ENCODE results near the gene TMCO4.
"Not testable (repeated sequence)": the region's sequence is repeated elsewhere in the genome, so short reads cannot be mapped to it uniquely, and the experiment has no call there.

Gene TMCO4

GRCh38 chr1:19643121-19643520 lies 156.6 kb downstream of the TMCO4 start:
- FAIRE-seq (no peak), DNase-seq (ENCODE audit: insufficient read length, low spot score) (no peak)
- TF ChIP-seq CTCF (IDR thresholded peaks at IDR 0.05; ENCODE audit: insufficient read depth, missing control alignments) = no peak

- DNase-seq (ENCODE audit: insufficient read length, low spot score) (no peak), FAIRE-seq (no peak)
- TF ChIP-seq CTCF (IDR thresholded peaks at IDR 0.05; ENCODE audit: insufficient read depth, missing control alignments) = no peak
Observed at GRCh38 chr1:19640363-19641316, 159.1 kb downstream of the TMCO4 start.

- FAIRE-seq (no peak), DNase-seq (ENCODE audit: insufficient read length, low spot score) (no peak)
- no peak for TF ChIP-seq CTCF (IDR thresholded peaks at IDR 0.05; ENCODE audit: insufficient read depth, missing control alignments)
Observed at GRCh38 chr1:19639999-19640362, 159.7 kb downstream of the TMCO4 start.

- not testable (repeated sequence) for DNase-seq (ENCODE audit: insufficient read length, low spot score); FAIRE-seq
Observed at GRCh38 chr1:19639228-19639627, 160.5 kb downstream of the TMCO4 start.

- no peak for TF ChIP-seq CTCF (IDR thresholded peaks at IDR 0.05; ENCODE audit: insufficient read depth, missing control alignments)
- FAIRE-seq = no peak
Observed at GRCh38 chr1:19637606-19638005, 162.1 kb downstream of the TMCO4 start.

GRCh38 chr1:19636749-19637148 lies 163.0 kb downstream of the TMCO4 start:
- not testable (repeated sequence) for DNase-seq (ENCODE audit: insufficient read length, low spot score); FAIRE-seq

More at GRCh38 chr1:19637606-19638005, 162.1 kb downstream of the TMCO4 start:
- no peak for DNase-seq (ENCODE audit: insufficient read length, low spot score)

- TF ChIP-seq CTCF (IDR thresholded peaks at IDR 0.05; ENCODE audit: insufficient read depth, missing control alignments) = no peak
- FAIRE-seq = no peak
- DNase-seq (ENCODE audit: insufficient read length, low spot score) = no peak
Observed at GRCh38 chr1:19636065-19636464, 163.7 kb downstream of the TMCO4 start.

- no peak for DNase-seq (ENCODE audit: insufficient read length, low spot score)
- FAIRE-seq = no peak
- no peak for TF ChIP-seq CTCF (IDR thresholded peaks at IDR 0.05; ENCODE audit: insufficient read depth, missing control alignments)
Observed at GRCh38 chr1:19635646-19636045, 164.1 kb downstream of the TMCO4 start.

- not testable (repeated sequence) for FAIRE-seq; DNase-seq (ENCODE audit: insufficient read length, low spot score)
Observed at GRCh38 chr1:19635064-19635463, 164.7 kb downstream of the TMCO4 start.

Measured in D721Med (cell line).